ENCODE data around the gene HIVEP3.
A peak's percentile ranks its signal among the peaks of the same experiment; 100 is the strongest.

HIVEP3 gene

DNA sequence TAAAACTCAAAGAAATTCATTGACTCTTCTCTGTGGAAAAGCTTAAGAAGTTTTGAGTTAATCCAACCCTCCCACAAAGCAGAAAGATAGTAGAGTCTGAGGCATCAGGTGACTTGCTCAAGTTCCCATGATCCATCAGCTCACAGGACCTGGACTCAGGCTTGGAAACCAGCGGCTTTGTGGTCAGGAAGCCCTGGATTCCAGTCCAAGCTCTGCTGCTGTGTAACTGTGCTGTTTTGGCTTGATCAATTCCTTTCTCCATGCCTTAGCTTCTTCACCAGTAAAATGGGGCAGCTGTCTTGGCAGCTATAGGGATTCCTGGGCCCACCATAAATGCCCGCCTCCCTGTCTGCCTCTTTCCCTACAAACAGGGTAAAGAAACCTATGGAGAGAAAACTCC is 180.2 kb downstream of the HIVEP3 start:
- Histone ChIP-seq H2AFZ (ENCODE audit: low read depth) (peak overlapping the region; percentile 85), H3K36me3 (ENCODE audit: insufficient read depth) (no peaks in the 10 kb centered on the region), H3K27ac (peak overlapping the region; percentile 74), H3K9ac (peak overlapping the region; percentile 76), H3K4me3 (IDR thresholded peaks at IDR 0.05; ENCODE audit: insufficient read depth, low read depth, low read length) (no peak overlapping the region), H3K79me2 (ENCODE audit: insufficient read depth, low read depth) (no peaks in the 10 kb centered on the region), H4K20me1 (ENCODE audit: insufficient read depth) (no peaks in the 10 kb centered on the region), H3K27me3 (ENCODE audit: insufficient read depth, low read depth) (no peaks in the 10 kb centered on the region), H3K4me1 (ENCODE audit: low read depth, poor library complexity, severe bottlenecking) (peaks cover 34% of the 10 kb centered on the region), H3K4me2 (peak overlapping the region; percentile 94)
- TF ChIP-seq, protein P1, sequence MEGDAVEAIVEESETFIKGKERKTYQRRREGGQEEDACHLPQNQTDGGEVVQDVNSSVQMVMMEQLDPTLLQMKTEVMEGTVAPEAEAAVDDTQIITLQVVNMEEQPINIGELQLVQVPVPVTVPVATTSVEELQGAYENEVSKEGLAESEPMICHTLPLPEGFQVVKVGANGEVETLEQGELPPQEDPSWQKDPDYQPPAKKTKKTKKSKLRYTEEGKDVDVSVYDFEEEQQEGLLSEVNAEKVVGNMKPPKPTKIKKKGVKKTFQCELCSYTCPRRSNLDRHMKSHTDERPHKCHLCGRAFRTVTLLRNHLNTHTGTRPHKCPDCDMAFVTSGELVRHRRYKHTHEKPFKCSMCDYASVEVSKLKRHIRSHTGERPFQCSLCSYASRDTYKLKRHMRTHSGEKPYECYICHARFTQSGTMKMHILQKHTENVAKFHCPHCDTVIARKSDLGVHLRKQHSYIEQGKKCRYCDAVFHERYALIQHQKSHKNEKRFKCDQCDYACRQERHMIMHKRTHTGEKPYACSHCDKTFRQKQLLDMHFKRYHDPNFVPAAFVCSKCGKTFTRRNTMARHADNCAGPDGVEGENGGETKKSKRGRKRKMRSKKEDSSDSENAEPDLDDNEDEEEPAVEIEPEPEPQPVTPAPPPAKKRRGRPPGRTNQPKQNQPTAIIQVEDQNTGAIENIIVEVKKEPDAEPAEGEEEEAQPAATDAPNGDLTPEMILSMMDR (conservative IDR thresholded peaks at IDR 0.05; ENCODE audit: low read depth, low read length), result no peak

DNA sequence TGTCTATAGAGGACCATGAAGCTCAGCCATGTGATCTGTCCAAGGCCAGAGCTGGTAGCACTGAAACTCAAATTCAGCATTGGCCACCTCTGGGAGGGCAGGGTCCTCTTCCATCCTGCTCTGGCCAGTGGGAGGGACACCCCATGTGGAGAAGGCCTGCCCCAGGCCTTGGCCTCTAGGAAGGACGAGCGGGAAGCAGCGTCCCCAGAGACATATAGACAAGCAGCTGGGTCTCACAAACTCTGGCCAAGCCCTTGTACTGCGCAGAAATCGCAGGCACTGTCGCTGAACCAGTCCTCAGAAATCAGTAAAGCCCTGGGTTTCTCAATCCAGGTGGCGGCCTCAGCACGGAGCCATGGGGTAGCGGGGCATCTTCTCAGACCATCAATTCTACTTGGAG is 180.7 kb downstream of the HIVEP3 start:
- Histone ChIP-seq H3K4me3 (IDR thresholded peaks at IDR 0.05; ENCODE audit: insufficient read depth, low read depth, low read length) (no peak overlapping the region), H3K27ac (peak overlapping the region; percentile 74), H2AFZ (ENCODE audit: low read depth) (no peak overlapping the region), H3K4me2 (peak overlapping the region; percentile 94), H3K27me3 (ENCODE audit: insufficient read depth, low read depth) (no peaks in the 10 kb centered on the region), H3K36me3 (ENCODE audit: insufficient read depth) (no peaks in the 10 kb centered on the region), H3K79me2 (ENCODE audit: insufficient read depth, low read depth) (no peaks in the 10 kb centered on the region), H3K4me1 (ENCODE audit: low read depth, poor library complexity, severe bottlenecking) (peaks cover 34% of the 10 kb centered on the region), H3K9ac (peak overlapping the region; percentile 76; the same call in 1 of the 2 replicates), H4K20me1 (ENCODE audit: insufficient read depth) (no peaks in the 10 kb centered on the region)
- TF ChIP-seq, protein P1 (conservative IDR thresholded peaks at IDR 0.05; ENCODE audit: low read depth, low read length), result no peak

DNA sequence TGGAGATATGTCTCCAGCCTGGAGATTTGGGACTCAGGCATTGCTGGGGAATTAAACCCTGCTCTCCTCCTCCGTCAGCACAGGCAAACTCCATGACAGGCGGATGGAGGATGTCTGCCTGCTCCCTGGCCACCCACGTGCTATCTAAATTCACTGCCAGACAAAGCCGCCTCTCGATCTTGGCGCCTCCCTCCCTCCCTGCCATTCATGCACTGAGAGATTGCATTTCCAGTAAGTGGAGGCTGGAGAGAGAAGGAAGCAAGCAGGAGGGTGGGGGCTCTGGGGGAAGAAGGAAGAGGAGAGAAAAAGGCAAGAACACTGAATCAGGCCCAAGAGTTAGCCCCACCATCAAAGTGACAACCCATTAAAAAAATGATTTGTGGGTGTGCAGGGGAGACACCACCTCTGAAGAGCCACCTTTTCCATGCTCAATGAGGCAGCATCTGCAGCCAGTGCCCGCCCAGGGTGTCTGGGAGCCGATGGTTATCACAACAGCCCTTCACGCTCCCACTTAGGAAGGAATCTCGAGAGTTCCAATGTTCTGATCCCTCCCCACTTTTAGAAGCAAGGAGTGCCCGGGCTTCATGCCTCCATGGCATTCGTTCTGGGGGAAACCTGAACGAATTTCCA is 183.0 kb downstream of the HIVEP3 start:
- TF ChIP-seq, protein P1 (conservative IDR thresholded peaks at IDR 0.05; ENCODE audit: low read depth, low read length), result no peak
- no peak overlapping the region for H3K4me2 ChIP-seq
- peaks cover 32% of the 10 kb centered on the region for H3K4me1 ChIP-seq (ENCODE audit: low read depth, poor library complexity, severe bottlenecking)
- H3K27ac ChIP-seq, result no peak overlapping the region
- H3K9ac ChIP-seq, result no peak overlapping the region
- no peaks in the 10 kb centered on the region for H3K79me2 ChIP-seq (ENCODE audit: insufficient read depth, low read depth)
- no peak overlapping the region for H3K4me3 ChIP-seq (IDR thresholded peaks at IDR 0.05; ENCODE audit: insufficient read depth, low read depth, low read length)
- no peaks in the 10 kb centered on the region for H3K36me3 ChIP-seq (ENCODE audit: insufficient read depth)
- no peaks in the 10 kb centered on the region for H3K27me3 ChIP-seq (ENCODE audit: insufficient read depth, low read depth)
- H4K20me1 ChIP-seq (ENCODE audit: insufficient read depth), result no peaks in the 10 kb centered on the region
- no peak overlapping the region for H2AFZ ChIP-seq (ENCODE audit: low read depth)

DNA sequence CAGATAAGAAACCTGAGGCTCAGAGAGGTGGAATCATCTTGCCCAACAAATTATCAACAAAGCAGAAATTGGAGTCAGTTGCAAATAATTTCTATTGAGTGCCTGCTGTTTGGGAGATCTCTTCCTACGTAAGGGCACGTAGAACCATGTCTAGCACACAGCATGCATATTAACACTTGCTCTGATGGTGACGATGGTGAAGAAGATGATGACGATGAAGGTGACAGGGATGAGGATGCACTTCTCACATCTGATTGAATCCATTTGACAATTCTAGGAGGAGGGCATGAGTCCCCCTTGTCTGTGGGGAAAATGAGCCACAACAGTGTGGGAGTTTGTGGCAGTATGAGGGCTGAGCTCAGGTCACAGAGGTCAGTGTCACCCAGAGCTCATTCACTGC is 183.6 kb downstream of the HIVEP3 start:
- Histone ChIP-seq H3K9ac (no peak overlapping the region), H3K79me2 (ENCODE audit: insufficient read depth, low read depth) (no peaks in the 10 kb centered on the region), H3K4me2 (no peak overlapping the region), H2AFZ (ENCODE audit: low read depth) (no peak overlapping the region), H3K27me3 (ENCODE audit: insufficient read depth, low read depth) (no peaks in the 10 kb centered on the region), H3K27ac (no peak overlapping the region), H3K36me3 (ENCODE audit: insufficient read depth) (no peaks in the 10 kb centered on the region), H3K4me1 (ENCODE audit: low read depth, poor library complexity, severe bottlenecking) (peaks cover 28% of the 10 kb centered on the region), H4K20me1 (ENCODE audit: insufficient read depth) (no peaks in the 10 kb centered on the region), H3K4me3 (IDR thresholded peaks at IDR 0.05; ENCODE audit: insufficient read depth, low read depth, low read length) (no peak overlapping the region)
- TF ChIP-seq, protein P1 (conservative IDR thresholded peaks at IDR 0.05; ENCODE audit: low read depth, low read length), result no peak

Data from KMS-11 (cell line).